ENCODE results near the gene GBA3.

DNA sequence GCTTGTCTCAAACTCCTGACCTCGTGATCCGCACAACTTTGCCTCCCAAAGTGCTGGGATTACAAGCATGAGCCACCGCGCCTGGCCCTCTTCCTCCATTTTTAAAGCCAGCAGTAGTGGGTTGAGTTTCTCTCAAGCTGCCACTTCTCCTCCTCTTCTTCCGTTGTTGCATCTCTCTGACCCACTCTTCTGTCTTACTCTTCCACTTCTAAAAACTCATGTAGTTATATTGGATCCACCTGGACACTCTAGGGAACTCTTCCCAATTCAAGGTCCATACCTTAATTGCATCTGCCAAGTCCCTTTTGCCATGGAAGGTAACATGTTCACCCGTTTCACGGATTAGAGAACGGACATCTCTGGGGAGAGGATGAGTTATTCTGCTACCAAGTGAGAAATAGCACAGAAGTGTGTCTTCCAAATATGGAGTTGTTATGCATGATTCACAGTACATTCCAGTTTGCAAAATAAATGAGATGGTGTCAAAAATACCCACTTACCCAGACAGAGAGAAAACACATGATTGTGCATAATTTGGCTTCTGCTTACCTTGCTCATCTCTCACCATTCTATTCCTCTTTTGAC, 51.8 kb downstream of the GBA3 start:
- TF ChIP-seq, protein P1, sequence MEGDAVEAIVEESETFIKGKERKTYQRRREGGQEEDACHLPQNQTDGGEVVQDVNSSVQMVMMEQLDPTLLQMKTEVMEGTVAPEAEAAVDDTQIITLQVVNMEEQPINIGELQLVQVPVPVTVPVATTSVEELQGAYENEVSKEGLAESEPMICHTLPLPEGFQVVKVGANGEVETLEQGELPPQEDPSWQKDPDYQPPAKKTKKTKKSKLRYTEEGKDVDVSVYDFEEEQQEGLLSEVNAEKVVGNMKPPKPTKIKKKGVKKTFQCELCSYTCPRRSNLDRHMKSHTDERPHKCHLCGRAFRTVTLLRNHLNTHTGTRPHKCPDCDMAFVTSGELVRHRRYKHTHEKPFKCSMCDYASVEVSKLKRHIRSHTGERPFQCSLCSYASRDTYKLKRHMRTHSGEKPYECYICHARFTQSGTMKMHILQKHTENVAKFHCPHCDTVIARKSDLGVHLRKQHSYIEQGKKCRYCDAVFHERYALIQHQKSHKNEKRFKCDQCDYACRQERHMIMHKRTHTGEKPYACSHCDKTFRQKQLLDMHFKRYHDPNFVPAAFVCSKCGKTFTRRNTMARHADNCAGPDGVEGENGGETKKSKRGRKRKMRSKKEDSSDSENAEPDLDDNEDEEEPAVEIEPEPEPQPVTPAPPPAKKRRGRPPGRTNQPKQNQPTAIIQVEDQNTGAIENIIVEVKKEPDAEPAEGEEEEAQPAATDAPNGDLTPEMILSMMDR (IDR thresholded peaks at IDR 0.05) = no peak
- TF ChIP-seq POLR2A (IDR thresholded peaks at IDR 0.05) = no peak

Data from right lobe of liver (tissue), 4 donors.